Myocyte (in vitro differentiated cells): ENCODE results near the gene ERGIC3. TPM values are rescaled to one million over a fixed set of nuclear protein-coding genes. Genes with fewer than 3 reads are reported as not detected.

ENCODE experiments used
- DNase-seq: peaks from one replicate; pipeline ENCODE4 v3.0.0-alpha.2; 2012; ENCODE audit warnings: low read depth
- total RNA-seq: library from RNA; depleted of rRNA; stranded (reverse); fragments of >200 nt; gene quantifications from 2 replicates; pipeline ENCODE4 v1.2.3, GENCODE V29; 2014

Gene ERGIC3
- total RNA-seq, 1 donor from 2014 or later = 210 TPM

GRCh38 chr20:35595901-35596300, 54.0 kb downstream of the ERGIC3 start:
- DNase-seq = no peak

- no peak for DNase-seq
These were observed 55.3 kb downstream of the ERGIC3 start for GRCh38 chr20:35597186-35597585.

GRCh38 chr20:35598476-35598875, 56.6 kb downstream of the ERGIC3 start:
- no peak for DNase-seq

DNA sequence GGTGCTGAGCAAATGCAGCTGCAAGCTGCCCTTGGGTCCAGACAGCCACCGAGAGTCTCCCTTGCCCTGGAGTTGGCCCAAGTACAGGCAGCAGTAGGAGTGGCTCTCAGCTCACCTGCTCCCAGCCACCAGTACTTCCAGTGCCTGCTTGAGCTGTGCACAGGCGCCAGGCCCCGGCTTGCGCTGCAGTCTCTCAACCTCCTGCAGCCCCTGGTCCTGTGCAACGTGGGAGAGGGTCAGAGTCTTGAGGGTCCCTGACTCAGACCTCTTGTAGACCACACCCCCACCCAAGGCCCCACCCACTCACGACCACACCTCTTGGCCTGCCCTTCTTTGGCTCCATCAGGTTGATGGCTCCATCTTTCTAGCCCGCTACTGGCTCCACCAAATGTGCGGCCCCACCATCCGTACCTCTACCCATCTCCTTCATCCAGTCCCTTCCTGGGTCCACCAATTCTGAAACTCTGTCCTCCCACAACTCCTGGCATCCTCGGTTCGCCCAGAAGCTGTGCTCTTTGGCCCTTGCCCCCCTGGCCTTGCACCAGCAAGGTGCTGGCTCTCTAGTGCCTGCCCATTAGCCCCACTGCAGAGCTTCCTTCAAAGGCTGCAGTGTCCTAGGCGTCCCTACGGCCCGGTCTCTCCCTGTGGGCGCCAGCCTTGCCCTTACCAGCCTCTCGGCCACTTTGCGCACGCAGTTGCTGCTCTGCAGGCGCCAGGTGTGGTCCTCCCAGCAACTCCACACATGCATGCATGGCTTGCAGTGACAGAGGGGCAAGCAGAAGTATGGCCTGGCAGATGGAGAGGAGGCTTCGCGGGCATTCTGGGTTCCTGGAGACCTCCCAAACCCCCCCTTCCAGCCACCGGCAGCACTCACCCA, 57.3 kb downstream of the ERGIC3 start:
- DNase-seq = no peak

DNA sequence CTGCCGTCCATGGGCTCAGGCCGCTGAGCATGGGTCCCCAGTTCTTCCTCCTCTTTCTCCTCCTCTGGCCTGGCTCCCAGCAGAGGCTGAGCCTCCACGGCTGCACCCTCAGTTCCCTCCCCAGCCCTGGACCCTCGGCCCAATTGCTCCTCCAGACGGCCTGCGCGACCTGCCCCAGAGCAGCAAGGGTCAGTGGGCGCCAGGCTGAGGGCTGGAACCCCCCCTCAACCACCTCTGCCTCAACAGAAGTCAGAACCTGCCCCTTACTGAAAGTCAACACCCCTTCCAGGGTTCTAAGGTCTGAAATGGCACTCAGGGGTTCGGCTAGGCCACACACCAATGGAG, 57.9 kb downstream of the ERGIC3 start:
- no peak for DNase-seq

- DNase-seq = no peak
These were observed 58.5 kb downstream of the ERGIC3 start for GRCh38 chr20:35600176-35600992.

DNA sequence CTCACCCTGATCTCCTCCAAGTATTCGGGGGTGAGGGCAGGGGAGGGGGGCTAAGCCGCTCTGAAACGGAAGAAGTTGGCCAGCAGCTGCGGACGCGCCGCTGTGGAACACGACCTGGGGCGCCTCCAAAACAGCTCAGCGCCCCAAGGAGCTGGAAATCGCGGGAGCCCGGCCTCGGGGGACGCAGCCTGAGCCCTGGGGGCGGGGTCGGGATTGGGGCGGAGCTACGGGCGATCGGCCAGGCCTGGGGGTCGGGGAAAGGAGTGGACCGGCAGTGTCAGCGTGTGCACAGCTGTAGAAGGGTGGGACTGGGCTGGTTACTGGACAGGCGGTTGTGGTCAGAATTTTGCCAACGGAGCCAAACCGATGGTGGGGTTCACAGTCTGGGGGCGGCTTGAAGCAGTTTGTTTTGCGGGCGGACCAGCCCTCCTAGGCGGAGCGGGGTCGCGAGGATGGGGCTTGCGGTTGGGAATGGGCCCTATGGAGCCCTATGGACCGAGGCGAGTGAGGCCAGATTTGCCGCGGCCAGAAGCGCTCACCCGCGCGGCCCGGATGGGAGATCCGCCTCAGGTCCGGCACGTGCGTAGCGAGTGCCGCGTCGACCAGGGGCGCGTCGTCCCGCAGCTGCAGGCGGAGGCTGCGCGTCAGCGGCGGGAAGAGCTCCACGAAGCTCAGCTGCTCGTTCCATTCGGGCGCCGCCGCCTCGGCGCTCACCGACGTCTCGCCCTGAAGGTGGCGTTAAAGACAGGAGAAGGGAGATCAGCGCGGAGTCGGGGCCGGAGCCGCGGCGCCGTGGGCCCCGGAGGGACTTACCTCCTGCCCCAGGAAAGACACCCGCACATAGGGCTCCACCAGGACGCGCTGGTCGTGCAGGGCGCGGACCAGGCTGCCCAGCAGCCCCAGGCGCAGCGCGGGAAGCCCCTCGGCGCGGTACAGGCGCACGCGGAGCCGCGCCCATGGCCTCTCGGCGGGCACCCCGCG, 59.4 kb downstream of the ERGIC3 start:
- DNase-seq = peak; percentile 72

DNA sequence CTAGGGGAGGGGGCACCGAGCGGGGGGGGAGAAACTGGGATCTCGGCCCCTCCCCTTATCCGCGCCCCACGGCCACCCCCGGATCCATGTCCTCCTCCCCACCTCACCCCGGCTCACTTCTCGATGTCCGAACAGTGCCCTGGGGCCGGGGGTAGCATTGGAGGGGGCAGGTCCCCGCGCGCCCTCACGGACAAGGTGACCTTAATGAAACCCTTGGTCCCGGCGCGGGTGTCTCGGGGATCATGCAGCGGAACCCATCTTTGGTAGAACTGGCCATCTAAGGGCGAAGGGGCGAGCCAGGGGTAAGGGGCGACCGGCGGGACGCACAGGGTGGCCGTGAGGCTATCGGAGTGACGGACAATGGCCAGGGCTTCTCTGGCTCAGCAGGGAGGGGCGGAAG, 60.1 kb downstream of the ERGIC3 start:
- DNase-seq = no peak

- DNase-seq = no peak
These were observed 61.1 kb downstream of the ERGIC3 start for GRCh38 chr20:35602851-35603495.

DNA sequence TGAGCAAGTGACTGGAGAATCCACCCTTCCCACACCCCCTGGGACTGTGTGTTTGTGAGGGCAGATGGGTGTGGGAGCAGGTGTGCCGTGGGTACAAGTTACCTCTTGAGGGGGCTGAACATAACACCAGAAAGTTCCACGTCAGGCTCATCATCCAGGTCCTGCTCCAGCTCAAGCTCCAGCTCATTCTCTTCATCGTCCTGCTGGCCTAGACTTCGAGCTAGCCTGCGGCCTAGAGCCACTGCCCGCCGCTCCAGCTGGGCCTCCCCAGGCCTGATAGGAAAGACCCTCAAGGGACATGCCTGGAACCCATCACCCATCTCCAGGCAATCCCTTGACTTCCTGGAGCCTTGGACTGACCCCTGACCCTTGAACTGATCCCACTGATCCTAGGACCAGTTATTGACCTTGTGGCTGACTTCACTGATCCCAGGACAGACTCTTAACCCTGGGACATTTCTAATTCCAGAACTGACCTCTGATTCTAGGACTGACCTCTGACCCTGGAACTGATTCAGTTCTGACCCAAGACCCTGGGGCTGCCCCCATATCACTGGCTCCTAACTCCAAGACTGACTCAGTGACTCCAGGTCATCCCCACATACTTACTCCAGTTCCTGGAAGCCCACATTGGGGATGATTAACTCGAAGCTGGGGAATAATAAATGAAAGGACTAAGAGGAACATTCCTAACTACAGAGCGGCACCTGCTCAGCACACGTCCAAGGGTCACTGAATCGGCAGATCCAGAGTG, 62.0 kb downstream of the ERGIC3 start:
- no peak for DNase-seq

GRCh38 chr20:35604449-35604747, 62.5 kb downstream of the ERGIC3 start:
- DNase-seq = no peak

- DNase-seq = no peak
These were observed 64.2 kb downstream of the ERGIC3 start for GRCh38 chr20:35606127-35606526.

Other genes starting within 250 kb of the ERGIC3 start
- not detected in 2 replicates for gene FAM83C, start 249.7 kb upstream of the ERGIC3 start, total RNA-seq
- 54.8 and 75.1 TPM in 2 replicates for gene UQCC1, start 130.1 kb upstream of the ERGIC3 start, total RNA-seq
- 2.9 and 4.0 TPM in 2 replicates for gene GDF5, start 103.8 kb upstream of the ERGIC3 start, total RNA-seq
- gene CEP250, start 86.5 kb upstream of the ERGIC3 start, total RNA-seq = 28.9 and 37.6 TPM in 2 replicates
- gene C20orf173, start 12.4 kb upstream of the ERGIC3 start, total RNA-seq = not detected in 2 replicates
- gene SPAG4, start 73.8 kb downstream of the ERGIC3 start, total RNA-seq = 1.2 and 5.5 TPM in 2 replicates
- gene CPNE1, start 122.8 kb downstream of the ERGIC3 start, total RNA-seq = 109 and 117 TPM in 2 replicates
- 32.7 and 33.3 TPM in 2 replicates for gene RBM12, start 122.8 kb downstream of the ERGIC3 start, total RNA-seq
- gene NFS1, start 157.3 kb downstream of the ERGIC3 start, total RNA-seq = 34.3 and 37.1 TPM in 2 replicates
- 227 and 282 TPM in 2 replicates for gene ROMO1, start 157.3 kb downstream of the ERGIC3 start, total RNA-seq
- 218 and 242 TPM in 2 replicates for gene RBM39, start 200.2 kb downstream of the ERGIC3 start, total RNA-seq
- 27.1 and 28.5 TPM in 2 replicates for gene PHF20, start 229.9 kb downstream of the ERGIC3 start, total RNA-seq